HL-60/S4 (cell line): ENCODE measurements around the gene NAPEPLD.

Source experiments
- in situ Hi-C: fragments of 300-500 bp; cut with MboI; formaldehyde crosslinking; loops from 2 replicates; pipeline ENCODE4 v1.14.3; 2022; ENCODE audit warnings: low sequenced_read_pairs

Gene NAPEPLD

GRCh38 chr7:103071000-103071399 is 77.9 kb downstream of the NAPEPLD start:
- in situ Hi-C loops = loop anchor here (25.0 kb wide), 1 partner anchor 309 kb away; no protein-coding TSS in a partner anchor

- in situ Hi-C loops = loop anchor here (25.0 kb wide), 1 partner anchor 306 kb away; no protein-coding TSS in a partner anchor
Measured at GRCh38 chr7:103068414-103069403, 80.2 kb downstream of the NAPEPLD start.

- in situ Hi-C loops = loop anchor here (25.0 kb wide), 1 partner anchor 303 kb away; no protein-coding TSS in a partner anchor
Measured at GRCh38 chr7:103065667-103066066, 83.2 kb downstream of the NAPEPLD start.

GRCh38 chr7:103063895-103064294 is 85.0 kb downstream of the NAPEPLD start:
- in situ Hi-C loops = loop anchor here (25.0 kb wide), 1 partner anchor 302 kb away; no protein-coding TSS in a partner anchor

GRCh38 chr7:103059471-103059870 is 89.4 kb downstream of the NAPEPLD start:
- in situ Hi-C loops = loop anchor here (25.0 kb wide), 1 partner anchor 297 kb away; no protein-coding TSS in a partner anchor

GRCh38 chr7:103058122-103058521 is 90.8 kb downstream of the NAPEPLD start:
- in situ Hi-C loops = loop anchor here (25.0 kb wide), 1 partner anchor 296 kb away; no protein-coding TSS in a partner anchor

- in situ Hi-C loops = loop anchor here (25.0 kb wide), 1 partner anchor 294 kb away; no protein-coding TSS in a partner anchor
Measured at GRCh38 chr7:103056006-103056405, 92.9 kb downstream of the NAPEPLD start.

- in situ Hi-C loops = loop anchor here (25.0 kb wide), 1 partner anchor 289 kb away; no protein-coding TSS in a partner anchor
Measured at GRCh38 chr7:103051519-103051918, 97.4 kb downstream of the NAPEPLD start.
